Spinal cord (tissue), 10 donors: ENCODE results near the gene NOL4L. TPM values are rescaled to one million over a fixed set of nuclear protein-coding genes. Genes with fewer than 3 reads are reported as not detected.

Experiments
- DNase-seq, 6 donors: peaks; one replicate each; pipeline versions ENCODE4 v3.0.0 to v3.0.0-alpha.2; 2013 to 2015; ENCODE audit warnings: low spot score in 6 of 6, low read depth in 4 of 6
- H3K27ac ChIP-seq: one replicate; pipeline ENCODE4 v1.5.1; 2013; ENCODE audit warnings: low read depth, low read length, control low read depth
- H3K27me3 ChIP-seq: one replicate; pipeline ENCODE4 v1.6.1; 2013; ENCODE audit warnings: low read length; ENCODE audit not compliant: control insufficient read depth, insufficient read depth
- H3K36me3 ChIP-seq: one replicate; pipeline ENCODE4 v1.6.1; 2013; ENCODE audit warnings: low read length; ENCODE audit not compliant: control insufficient read depth, insufficient read depth
- H3K4me1 ChIP-seq: one replicate; pipeline ENCODE4 v1.6.1; 2013; ENCODE audit warnings: low read length; ENCODE audit not compliant: control insufficient read depth, insufficient read depth
- H3K4me3 ChIP-seq: one replicate; pipeline ENCODE4 v1.5.1; 2013; ENCODE audit warnings: low read depth, low read length, control low read depth
- H3K9me3 ChIP-seq: one replicate; pipeline ENCODE4 v1.6.1; 2013; ENCODE audit warnings: low read length; ENCODE audit not compliant: control insufficient read depth, insufficient read depth
- WGBS: methylation state at CpG from one replicate; pipeline ENCODE4 v1.1.5; 2013; ENCODE audit warnings: missing lambda C conversion rate; ENCODE audit not compliant: insufficient coverage; 5-methylcytosine and 5-hydroxymethylcytosine counted together
- polyA plus RNA-seq, 2 donors: library from polyadenylated mRNA; unstranded; fragments of 120-200 nt; gene quantifications; one replicate each; pipeline ENCODE4 v1.2.1, GENCODE V29; 2013; ENCODE audit not compliant: insufficient read length in 2 of 2
- total RNA-seq, 2 donors: library from RNA; depleted of rRNA in 1 of 2; stranded (reverse); fragments of 120-200 nt in 1 of 2; fragments of >200 nt in 1 of 2; gene quantifications; one replicate each; pipeline versions ENCODE4 v1.2.3 to v1.2.4, GENCODE V29; 2013 to 2014
- donor health status: healthy.

Gene NOL4L
- total and polyA plus RNA-seq, 4 donors, result 13.3 to 67.6 (median 44.5) TPM

GRCh38 chr20:32483351-32484224 lies 101.5 kb downstream of the NOL4L start:
- peak in 3 of 6 donors; percentile 72 to 97 (median 94) for DNase-seq
- peaks cover 52% of the 10 kb centered on the region for H3K4me1 ChIP-seq
- peaks cover 3% of the 10 kb centered on the region for H3K9me3 ChIP-seq
- WGBS, result under 1% methylated on average over 54 of the region's 79 CpGs
- no peaks in the 10 kb centered on the region for H3K27me3 ChIP-seq
- H3K27ac ChIP-seq, result peak overlapping the region; percentile 70
- H3K36me3 ChIP-seq, result no peaks in the 10 kb centered on the region
- H3K4me3 ChIP-seq, result peak overlapping the region; percentile 70

DNA sequence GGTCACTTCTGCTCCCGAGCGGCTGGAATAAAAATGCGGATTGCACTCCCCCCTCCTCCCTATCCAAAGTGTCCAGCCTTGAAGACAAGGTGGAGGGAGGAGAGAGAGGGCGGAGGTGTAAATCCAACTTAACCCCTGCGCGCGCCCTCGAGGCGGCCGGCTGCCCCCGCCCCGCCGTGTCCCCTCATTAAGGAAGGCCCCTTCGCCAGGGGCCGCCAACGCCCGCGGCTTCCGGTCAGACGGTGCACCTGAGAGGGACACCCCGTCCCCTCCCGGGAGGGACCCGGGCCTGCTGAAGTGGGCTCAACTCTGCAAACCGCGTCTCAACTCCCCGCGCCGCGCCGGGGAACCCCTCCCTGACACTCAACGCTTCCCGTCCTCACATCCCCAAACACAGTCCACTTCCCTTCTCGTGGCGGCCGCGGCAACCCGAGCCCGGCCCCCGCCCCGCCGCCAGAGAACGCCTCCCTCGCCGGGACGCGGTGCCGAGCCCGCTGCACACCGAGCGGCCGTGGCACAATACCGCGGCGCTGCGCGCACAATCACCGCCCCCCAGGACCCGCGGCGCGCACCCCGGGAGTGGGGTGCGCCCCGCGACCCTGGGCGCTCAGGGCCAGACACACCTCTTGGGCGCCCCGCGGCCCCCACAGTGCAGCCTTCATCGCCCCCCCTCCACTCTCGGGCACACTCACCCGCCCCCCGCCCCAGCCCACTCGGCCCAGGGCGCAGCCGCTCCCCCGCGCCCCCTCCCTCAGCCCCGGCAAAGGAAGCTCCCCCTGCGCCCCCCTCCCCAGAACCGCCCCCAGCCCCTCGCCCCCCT lies 102.5 kb downstream of the NOL4L start:
- Histone ChIP-seq H3K27ac (peak overlapping the region; percentile 77), H3K36me3 (peaks cover 3% of the 10 kb centered on the region), H3K4me1 (peaks cover 58% of the 10 kb centered on the region), H3K27me3 (no peaks in the 10 kb centered on the region), H3K4me3 (peak overlapping the region; percentile 68), H3K9me3 (no peaks in the 10 kb centered on the region)
- WGBS, result under 1% methylated on average over 62 of the region's 82 CpGs
- peak in 2 of 6 donors; percentile 53 to 62 for DNase-seq

DNA sequence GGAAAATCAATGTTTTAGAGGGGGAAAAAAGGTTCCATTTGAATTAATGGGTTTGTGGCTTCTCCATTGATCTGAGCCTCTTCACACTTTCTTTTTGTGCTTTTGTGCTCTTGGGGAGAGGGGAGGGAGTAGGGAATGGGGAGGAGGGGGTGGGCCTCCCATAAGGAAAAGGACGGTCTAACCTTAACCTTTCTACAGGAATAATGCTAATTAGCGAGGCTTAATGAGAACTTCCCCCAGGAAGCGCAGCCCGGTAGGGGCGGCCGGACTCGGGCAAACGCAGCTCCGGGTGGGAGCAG lies 103.0 kb downstream of the NOL4L start:
- peak overlapping the region; percentile 77 for H3K27ac ChIP-seq
- peaks cover 3% of the 10 kb centered on the region for H3K36me3 ChIP-seq
- H3K27me3 ChIP-seq, result no peaks in the 10 kb centered on the region
- WGBS, result 6% methylated on average over 7 of the region's 9 CpGs
- no peaks in the 10 kb centered on the region for H3K9me3 ChIP-seq
- peaks cover 64% of the 10 kb centered on the region for H3K4me1 ChIP-seq
- DNase-seq, result peak in 1 of 6 donors; percentile 9
- peak overlapping the region; percentile 68 for H3K4me3 ChIP-seq

GRCh38 chr20:32481311-32482142 lies 103.6 kb downstream of the NOL4L start:
- WGBS, result 21% methylated on average over 11 of the region's 13 CpGs
- Histone ChIP-seq H3K9me3 (no peaks in the 10 kb centered on the region), H3K4me3 (peak overlapping the region; percentile 68)

DNA sequence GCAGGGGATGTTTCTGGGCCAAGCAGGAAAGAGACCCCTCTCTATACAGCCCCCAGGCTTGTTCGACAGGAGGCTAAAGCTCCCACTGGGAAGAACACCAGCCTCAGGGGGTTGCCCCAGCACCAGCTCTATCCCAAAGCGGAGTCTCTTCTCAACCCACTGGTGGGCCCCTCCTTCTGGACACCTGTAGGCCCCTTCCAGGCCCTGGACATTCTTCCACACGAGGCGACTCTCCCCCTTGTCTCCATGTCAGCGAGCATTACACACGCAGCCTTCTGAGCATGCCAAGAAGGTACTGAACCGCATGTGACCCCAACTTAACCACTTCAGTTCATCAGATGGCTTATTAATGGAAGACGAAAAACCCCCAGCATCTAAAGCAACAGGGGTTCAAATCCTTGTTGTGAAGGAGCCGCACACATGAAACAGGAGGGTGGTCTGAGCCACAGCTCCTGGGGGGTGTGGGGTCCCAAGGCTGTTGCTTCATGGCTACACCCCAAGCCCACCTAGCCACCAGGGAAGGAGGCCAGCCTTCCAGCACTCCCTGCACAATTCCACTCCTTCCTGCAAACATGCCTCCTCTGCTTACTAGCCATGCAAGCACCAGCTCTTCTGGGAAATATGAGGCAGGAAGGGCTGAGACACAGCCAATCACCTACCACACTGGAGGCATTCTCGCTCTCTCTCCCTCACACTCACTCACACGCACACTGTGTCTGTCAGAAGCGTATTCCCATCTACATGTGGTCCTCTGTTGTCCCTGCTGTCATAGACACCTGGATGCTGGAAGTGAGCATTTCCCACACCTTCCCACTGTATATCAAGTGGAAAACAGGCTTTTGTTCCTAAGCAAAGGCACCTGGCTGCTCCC lies 104.5 kb downstream of the NOL4L start:
- no peaks in the 10 kb centered on the region for H3K9me3 ChIP-seq
- peaks cover 3% of the 10 kb centered on the region for H3K36me3 ChIP-seq
- H3K27me3 ChIP-seq, result no peaks in the 10 kb centered on the region
- peak overlapping the region; percentile 77 for H3K27ac ChIP-seq
- DNase-seq, result peak in 1 of 6 donors; percentile 72
- peak overlapping the region; percentile 19 for H3K4me3 ChIP-seq
- H3K4me1 ChIP-seq, result peaks cover 72% of the 10 kb centered on the region
- WGBS, result 26% methylated on average over 12 of the region's 12 CpGs

More at GRCh38 chr20:32481311-32482142, 103.6 kb downstream of the NOL4L start:
- Histone ChIP-seq H3K4me1 (peaks cover 69% of the 10 kb centered on the region), H3K27me3 (no peaks in the 10 kb centered on the region), H3K36me3 (peaks cover 3% of the 10 kb centered on the region), H3K27ac (peak overlapping the region; percentile 77)
- peak in 1 of 6 donors; percentile 14 for DNase-seq

DNA sequence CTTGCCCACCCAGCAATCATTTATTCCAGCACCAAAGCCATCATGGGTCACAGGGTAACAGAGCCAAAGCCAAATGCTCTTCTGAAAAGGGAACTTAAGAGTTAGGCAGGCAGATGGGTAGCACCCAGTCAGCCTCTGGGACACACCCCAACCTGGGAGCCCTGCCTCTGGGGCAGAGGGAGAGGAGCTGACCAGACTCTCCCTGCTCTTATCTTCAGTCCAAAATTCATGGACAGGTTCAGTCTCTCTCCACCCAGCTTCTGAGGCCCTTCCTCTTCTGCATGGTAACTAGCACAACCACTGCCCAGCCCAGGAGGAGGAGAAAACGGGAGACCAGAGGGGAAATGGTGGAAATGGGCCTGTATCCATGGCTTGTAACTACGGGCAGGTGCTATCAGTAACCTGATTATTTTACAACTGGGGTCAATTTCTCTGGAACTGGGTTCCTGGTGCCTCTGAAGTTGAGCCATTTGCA lies 105.4 kb downstream of the NOL4L start:
- H3K4me1 ChIP-seq, result peaks cover 79% of the 10 kb centered on the region
- H3K27ac ChIP-seq, result peak overlapping the region; percentile 10
- H3K4me3 ChIP-seq, result no peak overlapping the region
- DNase-seq, result no peak
- no peaks in the 10 kb centered on the region for H3K9me3 ChIP-seq
- H3K27me3 ChIP-seq, result no peaks in the 10 kb centered on the region
- WGBS, result 40% methylated on average over 1 of the region's 2 CpGs
- H3K36me3 ChIP-seq, result peaks cover 11% of the 10 kb centered on the region

- DNase-seq, result no peak
- 89% methylated on average over 2 of the region's 5 CpGs for WGBS
- H3K27me3 ChIP-seq, result no peaks in the 10 kb centered on the region
- H3K27ac ChIP-seq, result no peak overlapping the region
- no peak overlapping the region for H3K4me3 ChIP-seq
- no peaks in the 10 kb centered on the region for H3K9me3 ChIP-seq
- peaks cover 83% of the 10 kb centered on the region for H3K4me1 ChIP-seq
- H3K36me3 ChIP-seq, result peaks cover 19% of the 10 kb centered on the region
These were observed 106.1 kb downstream of the NOL4L start for GRCh38 chr20:32479012-32479411.

DNA sequence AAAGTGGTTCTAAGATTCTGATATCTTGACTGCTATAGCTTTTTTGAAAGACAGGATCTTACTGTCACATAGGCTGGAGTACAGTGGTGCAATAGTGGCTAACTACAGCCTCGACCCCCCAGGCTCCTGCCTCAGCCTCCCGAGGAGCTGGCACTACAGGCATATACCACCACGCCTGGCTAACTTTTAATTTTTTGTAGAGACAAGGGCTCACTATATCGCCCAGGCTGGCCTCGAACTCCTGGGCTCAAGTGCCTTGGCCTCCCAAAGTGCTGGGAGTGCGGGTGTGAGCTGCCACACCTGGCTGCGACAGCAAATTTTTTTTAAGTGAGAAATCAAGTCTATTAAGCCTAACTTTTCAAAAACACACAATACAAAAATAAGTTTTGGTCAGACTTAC lies 106.6 kb downstream of the NOL4L start:
- WGBS, result 93% methylated on average over 5 of the region's 7 CpGs
- H3K4me3 ChIP-seq, result no peak overlapping the region

More for the DNA sequence above, 106.6 kb downstream of the NOL4L start:
- Histone ChIP-seq H3K27ac (no peak overlapping the region), H3K9me3 (no peaks in the 10 kb centered on the region), H3K36me3 (peaks cover 23% of the 10 kb centered on the region), H3K27me3 (no peaks in the 10 kb centered on the region), H3K4me1 (peaks cover 85% of the 10 kb centered on the region)
- no peak for DNase-seq
